H1 (cell line): ENCODE data around the gene FBN1. TPM values are rescaled to one million over a fixed set of nuclear protein-coding genes. Genes with fewer than 3 reads are reported as not detected.

Source experiments
- CTCF ChIP-seq, 3 experiments: IDR thresholded peaks; 1 replicate in 2 of 3; 2 replicates in 1 of 3; pipeline versions ENCODE4 v1.5.1 to v1.6.1; 2011; ENCODE audit warnings: low read length in 3 of 3, mild to moderate bottlenecking in 3 of 3, inconsistent platforms in 2 of 3, low read depth in 1 of 3, moderate library complexity in 1 of 3; ENCODE audit not compliant: insufficient read depth in 1 of 3; ENCODE audit errors: control extremely low read depth in 1 of 3
- polyA plus RNA-seq, 7 experiments: library from polyadenylated mRNA; depleted of rRNA in 3 of 7; stranded (reverse) in 5 of 7; unstranded in 2 of 7; fragments of >200 nt in 5 of 7; fragments of 200-250 nt in 2 of 7; gene quantifications; 1 replicate in 5 of 7; 2 replicates in 1 of 7; 4 replicates in 1 of 7; pipeline versions ENCODE4 v1.2.1 to v1.2.3, GENCODE V29; 2011 to 2013; ENCODE audit warnings: missing spikeins in 2 of 7, mixed read lengths in 2 of 7
- total RNA-seq: library from RNA; stranded (reverse); fragmentation: NEBNext Ultra II Directional; extraction: Animal tissue kit (Norgen Biotek cat#: 25700); gene quantifications from 2 replicates; pipeline ENCODE4 v1.2.1, GENCODE V29; 2021

Gene FBN1
- total and polyA plus RNA-seq, 2 of the 8 experiments (the other 6 are each of a cell fraction or from before 2014, with no cell fraction given): 3.0 to 4.0 TPM

- TF ChIP-seq CTCF (IDR thresholded peaks at IDR 0.05; ENCODE audit: control extremely low read depth in 1 of 3, insufficient read depth in 1 of 3, low read depth in 1 of 3, low read length in 3 of 3): no peak
- TF ChIP-seq, all 59 proteins: peak for 0
Measured at GRCh38 chr15:48596415-48596814, 49.1 kb downstream of the FBN1 start (continued).
